ENCODE results near the gene MR1.

MR1 gene

GRCh38 chr1:181104790-181105133 is 71.0 kb downstream of the MR1 start:
- DNase-seq (ENCODE audit: extremely low read depth in 1 of 2, low read depth in 1 of 2), result no peak

- peak; percentile 87 to 88 for DNase-seq (ENCODE audit: extremely low read depth in 1 of 2, low read depth in 1 of 2)
These were observed 71.6 kb downstream of the MR1 start for GRCh38 chr1:181105134-181106021.

GRCh38 chr1:181106022-181106312 is 72.2 kb downstream of the MR1 start:
- DNase-seq (ENCODE audit: extremely low read depth in 1 of 2, low read depth in 1 of 2), result no peak

GRCh38 chr1:181106479-181106878 is 72.7 kb downstream of the MR1 start:
- no peak for DNase-seq (ENCODE audit: extremely low read depth in 1 of 2, low read depth in 1 of 2)

GRCh38 chr1:181107711-181108110 is 73.9 kb downstream of the MR1 start:
- no peak for DNase-seq (ENCODE audit: extremely low read depth in 1 of 2, low read depth in 1 of 2)

- no peak for DNase-seq (ENCODE audit: extremely low read depth in 1 of 2, low read depth in 1 of 2)
These were observed 74.6 kb downstream of the MR1 start for GRCh38 chr1:181108304-181108867.

- DNase-seq (ENCODE audit: extremely low read depth in 1 of 2, low read depth in 1 of 2), result no peak
These were observed 76.2 kb downstream of the MR1 start for GRCh38 chr1:181110013-181110412.

Data from stimulated activated CD8-positive, alpha-beta memory T cell treated with anti-CD3 and anti-CD28 coated beads, Interleukin-7, amount 100 ng/mL, for 48 hours (primary cell).